Smooth muscle cell (in vitro differentiated cells): ENCODE measurements around the gene IRF3. TPM values are rescaled to one million over a fixed set of nuclear protein-coding genes. Genes with fewer than 3 reads are reported as not detected.

Experiments used
- DNase-seq: peaks from one replicate; lab custom pipeline; 2025; ENCODE audit not compliant: unreplicated experiment; lab: John Stamatoyannopoulos, UW
- H2AFZ ChIP-seq: fragments of 200-600 bp; sonication (generic); 2 replicates; pipeline ENCODE4 v1.6.0; 2016; ENCODE audit warnings: antibody characterized with exemption, low read depth, mild to moderate bottlenecking
- H3F3A ChIP-seq: fragments of 200-600 bp; sonication (generic); 2 replicates; pipeline ENCODE4 v1.6.0; 2017; ENCODE audit warnings: antibody characterized with exemption, low read depth
- H3K27ac ChIP-seq: fragments of 200-600 bp; sonication (generic); 2 replicates; pipeline ENCODE4 v1.5.1; 2016; ENCODE audit warnings: low read depth, mild to moderate bottlenecking
- H3K27me3 ChIP-seq: fragments of 200-600 bp; sonication (generic); 2 replicates; pipeline ENCODE4 v1.6.1; 2016; ENCODE audit warnings: low read depth, mild to moderate bottlenecking
- H3K36me3 ChIP-seq: fragments of 200-600 bp; sonication (generic); 2 replicates; pipeline ENCODE4 v1.5.1; 2016; ENCODE audit warnings: low read depth
- H3K4me1 ChIP-seq: fragments of 200-600 bp; sonication (generic); 2 replicates; pipeline ENCODE4 v1.5.1; 2016; ENCODE audit warnings: low read depth
- H3K4me2 ChIP-seq: fragments of 200-600 bp; sonication (generic); 2 replicates; pipeline ENCODE4 v1.6.0; 2016; ENCODE audit warnings: mild to moderate bottlenecking
- H3K4me3 ChIP-seq: fragments of 200-600 bp; sonication (generic); 2 replicates; pipeline ENCODE4 v1.5.1; 2016; ENCODE audit warnings: mild to moderate bottlenecking
- H3K79me2 ChIP-seq: fragments of 200-600 bp; sonication (generic); 2 replicates; pipeline ENCODE4 v1.6.0; 2016; ENCODE audit warnings: low read depth, mild to moderate bottlenecking
- H3K9ac ChIP-seq: fragments of 200-600 bp; sonication (generic); 2 replicates; pipeline ENCODE4 v1.6.0; 2016; ENCODE audit warnings: low read depth
- H3K9me3 ChIP-seq: fragments of 200-600 bp; sonication (generic); replicated peaks from 2 replicates; pipeline ENCODE4 v1.5.1; 2016; ENCODE audit warnings: low read depth
- H4K20me1 ChIP-seq: fragments of 200-600 bp; sonication (generic); 2 replicates; pipeline ENCODE4 v1.6.0; 2016; ENCODE audit warnings: low read depth
- WGBS: methylation state at CpG from one replicate; pipeline ENCODE4 v1.1.7; 2016; ENCODE audit warnings: low lambda C conversion rate; 5-methylcytosine and 5-hydroxymethylcytosine counted together
- polyA plus RNA-seq: library from polyadenylated mRNA; unstranded; fragments of >200 nt; fragmentation: Nextera tagmentation; extraction: Ambion mirVana; gene quantifications from 2 replicates; pipeline ENCODE4 v1.2.1, GENCODE V29; 2016
- total RNA-seq: library from RNA; depleted of rRNA; stranded (reverse); fragments of >200 nt; gene quantifications from 2 replicates; pipeline ENCODE4 v1.2.3, GENCODE V29; 2014
- TF ChIP-seq, protein P1 (sequence below): fragments of 200-600 bp; sonication (generic); IDR thresholded peaks from 2 replicates; pipeline ENCODE4 v1.5.1; 2017; ENCODE audit warnings: borderline replicate concordance, mild to moderate bottlenecking, antibody characterized with exemption; ENCODE audit not compliant: insufficient read depth, poor library complexity, severe bottlenecking

The IRF3 gene
- total and polyA plus RNA-seq, 2 experiments from 2014 or later: 35.1 to 45.9 TPM

- Histone ChIP-seq H3K79me2 (peaks cover 14% of the 10 kb centered on the region), H3K36me3 (no peaks in the 10 kb centered on the region), H3K9me3 (no peaks in the 10 kb centered on the region), H3K4me2 (no peak overlapping the region), H3K9ac (no peak overlapping the region), H3F3A (no peaks in the 10 kb centered on the region), H3K4me1 (peaks cover 6% of the 10 kb centered on the region), H3K27ac (no peak overlapping the region), H4K20me1 (peaks cover 11% of the 10 kb centered on the region), H3K4me3 (no peak overlapping the region), H3K27me3 (no peaks in the 10 kb centered on the region), H2AFZ (no peak overlapping the region)
- TF ChIP-seq, protein P1, sequence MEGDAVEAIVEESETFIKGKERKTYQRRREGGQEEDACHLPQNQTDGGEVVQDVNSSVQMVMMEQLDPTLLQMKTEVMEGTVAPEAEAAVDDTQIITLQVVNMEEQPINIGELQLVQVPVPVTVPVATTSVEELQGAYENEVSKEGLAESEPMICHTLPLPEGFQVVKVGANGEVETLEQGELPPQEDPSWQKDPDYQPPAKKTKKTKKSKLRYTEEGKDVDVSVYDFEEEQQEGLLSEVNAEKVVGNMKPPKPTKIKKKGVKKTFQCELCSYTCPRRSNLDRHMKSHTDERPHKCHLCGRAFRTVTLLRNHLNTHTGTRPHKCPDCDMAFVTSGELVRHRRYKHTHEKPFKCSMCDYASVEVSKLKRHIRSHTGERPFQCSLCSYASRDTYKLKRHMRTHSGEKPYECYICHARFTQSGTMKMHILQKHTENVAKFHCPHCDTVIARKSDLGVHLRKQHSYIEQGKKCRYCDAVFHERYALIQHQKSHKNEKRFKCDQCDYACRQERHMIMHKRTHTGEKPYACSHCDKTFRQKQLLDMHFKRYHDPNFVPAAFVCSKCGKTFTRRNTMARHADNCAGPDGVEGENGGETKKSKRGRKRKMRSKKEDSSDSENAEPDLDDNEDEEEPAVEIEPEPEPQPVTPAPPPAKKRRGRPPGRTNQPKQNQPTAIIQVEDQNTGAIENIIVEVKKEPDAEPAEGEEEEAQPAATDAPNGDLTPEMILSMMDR: no peak
- no peak for DNase-seq
- 100% methylated on average over 2 of the region's 2 CpGs for WGBS
These were observed 1.8 kb upstream of the IRF3 start for GRCh38 chr19:49667473-49667872.

GRCh38 chr19:49666120-49666444 lies 425 bp upstream of the IRF3 start:
- Histone ChIP-seq H3K9ac (peak overlapping the region; percentile 84), H3K4me3 (peak overlapping the region; percentile 80), H2AFZ (no peak overlapping the region), H3K27me3 (no peaks in the 10 kb centered on the region), H3F3A (no peaks in the 10 kb centered on the region), H4K20me1 (peaks cover 16% of the 10 kb centered on the region), H3K4me1 (peaks cover 6% of the 10 kb centered on the region), H3K79me2 (peaks cover 14% of the 10 kb centered on the region), H3K9me3 (no peaks in the 10 kb centered on the region), H3K4me2 (peak overlapping the region; percentile 88), H3K27ac (peak overlapping the region; percentile 50), H3K36me3 (no peaks in the 10 kb centered on the region)
- TF ChIP-seq, protein P1: no peak
- DNase-seq: no peak
- WGBS: 0% methylated on average over 9 of the region's 9 CpGs

- Histone ChIP-seq H3K9ac (peak overlapping the region; percentile 37), H4K20me1 (peaks cover 23% of the 10 kb centered on the region), H3K79me2 (peaks cover 14% of the 10 kb centered on the region), H3K27me3 (no peaks in the 10 kb centered on the region), H3K36me3 (no peaks in the 10 kb centered on the region), H3K27ac (peak overlapping the region; percentile 67), H3K4me2 (peak overlapping the region; percentile 88), H3F3A (no peaks in the 10 kb centered on the region), H3K9me3 (no peaks in the 10 kb centered on the region), H3K4me3 (peak overlapping the region; percentile 80), H3K4me1 (peaks cover 6% of the 10 kb centered on the region), H2AFZ (no peak overlapping the region)
- TF ChIP-seq, protein P1: no peak
- WGBS: under 1% methylated on average over 7 of the region's 7 CpGs
- DNase-seq: no peak
These were observed 664 bp downstream of the IRF3 start for GRCh38 chr19:49665036-49665350.

- Histone ChIP-seq H4K20me1 (peaks cover 25% of the 10 kb centered on the region), H2AFZ (no peak overlapping the region), H3K4me2 (peak overlapping the region; percentile 88), H3K9me3 (no peaks in the 10 kb centered on the region), H3K9ac (peak overlapping the region; percentile 37), H3K79me2 (peaks cover 14% of the 10 kb centered on the region), H3K27ac (peak overlapping the region; percentile 67), H3K36me3 (no peaks in the 10 kb centered on the region), H3F3A (no peaks in the 10 kb centered on the region), H3K4me3 (peak overlapping the region; percentile 80), H3K27me3 (no peaks in the 10 kb centered on the region), H3K4me1 (peaks cover 6% of the 10 kb centered on the region)
- 2% methylated on average over 53 of the region's 53 CpGs for WGBS
- TF ChIP-seq, protein P1: no peak
- DNase-seq: peak; percentile 86
These were observed 1.3 kb downstream of the IRF3 start for GRCh38 chr19:49664171-49665035.
